H1 (cell line): ENCODE data around the gene ACTN4. TPM values are rescaled to one million over a fixed set of nuclear protein-coding genes. Genes with fewer than 3 reads are reported as not detected.

Experiments
- CTCF ChIA-PET: fragments of 300-600 bp; sonication (Branson Sonifier 250); formaldehyde crosslinking; loops from one replicate; lab custom pipeline; 2021; ENCODE audit not compliant: partially characterized antibody; lab: Charles Lee
- POLR2A ChIA-PET: fragments of 300-600 bp; sonication (Branson Sonifier 250); formaldehyde crosslinking; loops from one replicate; lab custom pipeline; 2021; ENCODE audit warnings: inconsistent platforms; ENCODE audit not compliant: partially characterized antibody; lab: Charles Lee
- DNase-seq, 2 experiments: peaks; one replicate each; pipeline versions ENCODE4 v3.0.0 to v3.0.0-alpha.2; 2010 to 2022; ENCODE audit warnings: low spot score in 2 of 2, low read depth in 1 of 2, mixed read lengths in 1 of 2
- FAIRE-seq: peaks from 2 replicates; lab custom pipeline; 2011; peaks lifted over from hg19 to GRCh38; lab: Jason Lieb, UNC
- H2AFZ ChIP-seq: 2 replicates; pipeline ENCODE4 v1.8.1; 2012; ENCODE audit warnings: low read length, inconsistent platforms
- H2AK5ac ChIP-seq: 2 replicates; pipeline ENCODE4 v1.6.1; 2013; ENCODE audit warnings: low read depth, low read length
- H2BK120ac ChIP-seq: replicated peaks from 2 replicates; pipeline ENCODE3; 2013; ENCODE audit warnings: low read depth, low read length, inconsistent platforms
- H2BK12ac ChIP-seq: 2 replicates; pipeline ENCODE4 v1.6.1; 2013; ENCODE audit warnings: low read depth, low read length
- H2BK15ac ChIP-seq: 2 replicates; pipeline ENCODE4 v1.6.1; 2013; ENCODE audit warnings: low read length
- H2BK20ac ChIP-seq: 2 replicates; pipeline ENCODE4 v1.6.1; 2013; ENCODE audit warnings: low read length
- H2BK5ac ChIP-seq: 2 replicates; pipeline ENCODE4 v1.6.1; 2013; ENCODE audit warnings: low read depth, low read length
- H3K14ac ChIP-seq: 2 replicates; pipeline ENCODE4 v1.6.1; 2013; ENCODE audit warnings: inconsistent platforms; ENCODE audit not compliant: insufficient read length
- H3K18ac ChIP-seq: 2 replicates; pipeline ENCODE4 v1.6.1; 2013; ENCODE audit warnings: low read length; ENCODE audit errors: extremely low read depth
- H3K23ac ChIP-seq: 2 replicates; pipeline ENCODE4 v1.6.1; 2013; ENCODE audit warnings: inconsistent platforms; ENCODE audit not compliant: insufficient read length
- H3K23me2 ChIP-seq: 2 replicates; pipeline ENCODE4 v1.6.1; 2013; ENCODE audit warnings: low read depth, low read length
- H3K27ac ChIP-seq: 2 replicates; pipeline ENCODE4 v1.6.1; 2011; ENCODE audit warnings: low read depth, low read length, inconsistent platforms
- H3K27me3 ChIP-seq, 4 experiments: replicated peaks in 1 of 4; 1 replicate in 1 of 4; 2 replicates in 3 of 4; pipeline versions ENCODE4 v1.6.1 to v1.8.1; 2011 to 2013; ENCODE audit warnings: low read length in 3 of 4, mild to moderate bottlenecking in 3 of 4, inconsistent platforms in 2 of 4, mixed read lengths in 2 of 4, moderate library complexity in 1 of 4; ENCODE audit not compliant: control insufficient read depth in 3 of 4, insufficient read depth in 3 of 4; ENCODE audit errors: extremely low read depth in 1 of 4
- H3K36me3 ChIP-seq, 4 experiments: 2 replicates each; pipeline versions ENCODE4 v1.6.1 to v1.8.1; 2011 to 2013; ENCODE audit warnings: mild to moderate bottlenecking in 4 of 4, low read length in 3 of 4, moderate library complexity in 2 of 4, control low read depth in 1 of 4, inconsistent platforms in 1 of 4; ENCODE audit not compliant: insufficient read depth in 4 of 4, control insufficient read depth in 2 of 4
- H3K4ac ChIP-seq: replicated peaks from 2 replicates; pipeline ENCODE3; 2013; ENCODE audit warnings: low read length, low read depth, mixed read lengths, inconsistent platforms; ENCODE audit not compliant: insufficient read length
- H3K4me1 ChIP-seq, 4 experiments: replicated peaks in 1 of 4; 1 replicate in 1 of 4; 2 replicates in 3 of 4; pipeline versions ENCODE4 v1.6.1 to v1.8.1; 2011 to 2013; ENCODE audit warnings: low read length in 3 of 4, inconsistent platforms in 2 of 4, mixed read lengths in 1 of 4; ENCODE audit not compliant: insufficient read depth in 4 of 4, control insufficient read depth in 3 of 4
- H3K4me2 ChIP-seq, 2 experiments: 2 replicates each; pipeline versions ENCODE4 v1.6.1 to v1.8.1; 2011 to 2013; ENCODE audit warnings: low read depth in 2 of 2, low read length in 2 of 2, control low read depth in 1 of 2, inconsistent platforms in 1 of 2, mild to moderate bottlenecking in 1 of 2; ENCODE audit not compliant: insufficient read depth in 1 of 2
- H3K4me3 ChIP-seq, 4 experiments: fragments of 200-600, 300-600 bp in 1 of 4; sonication (generic), shearing (Covaris generic), sonication (Bioruptor Twin) in 1 of 4; 2 replicates each; pipeline versions ENCODE4 v1.5.1 to v1.8.1; 2011 to 2016; ENCODE audit warnings: low read length in 4 of 4, low read depth in 3 of 4, control low read depth in 2 of 4, inconsistent platforms in 2 of 4, mild to moderate bottlenecking in 2 of 4, mixed read lengths in 1 of 4, moderate library complexity in 1 of 4; ENCODE audit not compliant: insufficient read depth in 2 of 4; ENCODE audit errors: extremely low read depth in 1 of 4
- H3K56ac ChIP-seq: replicated peaks from 2 replicates; pipeline ENCODE3; 2013; ENCODE audit warnings: low read depth, mild to moderate bottlenecking, mixed read lengths, low read length, inconsistent platforms; ENCODE audit not compliant: insufficient read length
- H3K79me1 ChIP-seq: 2 replicates; pipeline ENCODE4 v1.6.1; 2013; ENCODE audit warnings: low read depth, low read length, control low read depth
- H3K79me2 ChIP-seq, 2 experiments: 2 replicates each; pipeline versions ENCODE4 v1.6.1 to v1.8.1; 2012 to 2013; ENCODE audit warnings: low read length in 2 of 2, mild to moderate bottlenecking in 2 of 2, inconsistent platforms in 1 of 2; ENCODE audit not compliant: insufficient read depth in 2 of 2, control insufficient read depth in 1 of 2
- H3K9ac ChIP-seq, 4 experiments: replicated peaks in 1 of 4; 1 replicate in 1 of 4; 2 replicates in 3 of 4; pipeline versions ENCODE4 v1.6.1 to v1.8.1; 2011 to 2013; ENCODE audit warnings: low read depth in 3 of 4, low read length in 3 of 4, control low read depth in 2 of 4, mild to moderate bottlenecking in 2 of 4, moderate library complexity in 2 of 4, inconsistent platforms in 1 of 4; ENCODE audit errors: extremely low read depth in 1 of 4
- H3K9me3 ChIP-seq, 2 experiments: 2 replicates each; pipeline versions ENCODE4 v1.6.1 to v1.8.1; 2012 to 2013; ENCODE audit warnings: mild to moderate bottlenecking in 2 of 2, moderate library complexity in 2 of 2, control low read depth in 1 of 2, inconsistent platforms in 1 of 2, low read depth in 1 of 2, low read length in 1 of 2, mixed read lengths in 1 of 2; ENCODE audit not compliant: insufficient read depth in 2 of 2
- H4K20me1 ChIP-seq, 2 experiments: replicated peaks in 1 of 2; 2 replicates each; pipeline versions ENCODE3 to v1.8.1; 2011 to 2013; ENCODE audit warnings: inconsistent platforms in 2 of 2, low read length in 2 of 2, mild to moderate bottlenecking in 1 of 2; ENCODE audit not compliant: insufficient read depth in 2 of 2, control insufficient read depth in 1 of 2
- H4K5ac ChIP-seq: 2 replicates; pipeline ENCODE4 v1.6.1; 2013; ENCODE audit warnings: low read length, low read depth, mixed read lengths, inconsistent platforms; ENCODE audit not compliant: insufficient read length
- H4K8ac ChIP-seq: 2 replicates; pipeline ENCODE4 v1.8.0; 2013; ENCODE audit warnings: mild to moderate bottlenecking, moderate library complexity, low read length, inconsistent platforms; ENCODE audit not compliant: insufficient read depth; ENCODE audit errors: extremely low read depth
- H4K91ac ChIP-seq: replicated peaks from 2 replicates; pipeline ENCODE3; 2013; ENCODE audit warnings: low read length, mixed read lengths, inconsistent platforms; ENCODE audit not compliant: insufficient read length
- BRCA1 ChIP-seq: IDR thresholded peaks from 2 replicates; pipeline ENCODE4 v1.6.1; 2012; ENCODE audit warnings: low read depth, low read length, improper control_type of control experiment
- MAFK ChIP-seq: IDR thresholded peaks from 2 replicates; pipeline ENCODE4 v1.6.1; 2012; ENCODE audit warnings: low read depth, mild to moderate bottlenecking, improper control_type of control experiment, low read length
- POLR2AphosphoS5 ChIP-seq: IDR thresholded peaks from 2 replicates; pipeline ENCODE4 v1.6.1; 2011; ENCODE audit warnings: low read depth, low read length
- POU5F1 ChIP-seq: IDR thresholded peaks from 2 replicates; pipeline ENCODE4 v1.6.1; 2011; ENCODE audit warnings: low read depth, mild to moderate bottlenecking, low read length, moderate library complexity
- RXRA ChIP-seq: IDR thresholded peaks from 2 replicates; pipeline ENCODE4 v1.6.1; 2011; ENCODE audit warnings: low read depth, mild to moderate bottlenecking, low read length, moderate library complexity; ENCODE audit not compliant: insufficient read depth
- SIRT6 ChIP-seq: IDR thresholded peaks from one replicate; pipeline ENCODE4 v1.7.1; 2012; ENCODE audit warnings: low read length, inconsistent platforms
- WGBS, 2 experiments: shearing (Covaris generic) in 1 of 2; methylation state at CpG; one replicate each; pipeline versions ENCODE4 v1.1.6 to v1.1.7; 2013 to 2015; ENCODE audit warnings: low lambda C conversion rate in 2 of 2, mixed read lengths in 2 of 2, inconsistent platforms in 1 of 2, low coverage in 1 of 2, missing lambda C conversion rate in 1 of 2; ENCODE audit not compliant: insufficient replicate concordance in 2 of 2, insufficient coverage in 1 of 2, insufficient read length in 1 of 2; ENCODE audit errors: extremely low coverage in 1 of 2, missing lambda C conversion rate in 1 of 2; 5-methylcytosine and 5-hydroxymethylcytosine counted together
- polyA plus RNA-seq, 7 experiments: library from polyadenylated mRNA; depleted of rRNA in 3 of 7; stranded (reverse) in 5 of 7; unstranded in 2 of 7; fragments of >200 nt in 5 of 7; fragments of 200-250 nt in 2 of 7; gene quantifications; 1 replicate in 5 of 7; 2 replicates in 1 of 7; 4 replicates in 1 of 7; pipeline versions ENCODE4 v1.2.1 to v1.2.3, GENCODE V29; 2011 to 2013; ENCODE audit warnings: missing spikeins in 2 of 7, mixed read lengths in 2 of 7
- total RNA-seq: library from RNA; stranded (reverse); fragmentation: NEBNext Ultra II Directional; extraction: Animal tissue kit (Norgen Biotek cat#: 25700); gene quantifications from 2 replicates; pipeline ENCODE4 v1.2.1, GENCODE V29; 2021
- TF ChIP-seq, protein P1 (sequence below): IDR thresholded peaks from 2 replicates; pipeline ENCODE4 v1.6.1; 2011; ENCODE audit warnings: low read length, improper control_type of control experiment

Gene ACTN4
- total and polyA plus RNA-seq, 2 of the 8 experiments (the other 6 are each of a cell fraction or from before 2014, with no cell fraction given), result 211 to 520 TPM

DNA sequence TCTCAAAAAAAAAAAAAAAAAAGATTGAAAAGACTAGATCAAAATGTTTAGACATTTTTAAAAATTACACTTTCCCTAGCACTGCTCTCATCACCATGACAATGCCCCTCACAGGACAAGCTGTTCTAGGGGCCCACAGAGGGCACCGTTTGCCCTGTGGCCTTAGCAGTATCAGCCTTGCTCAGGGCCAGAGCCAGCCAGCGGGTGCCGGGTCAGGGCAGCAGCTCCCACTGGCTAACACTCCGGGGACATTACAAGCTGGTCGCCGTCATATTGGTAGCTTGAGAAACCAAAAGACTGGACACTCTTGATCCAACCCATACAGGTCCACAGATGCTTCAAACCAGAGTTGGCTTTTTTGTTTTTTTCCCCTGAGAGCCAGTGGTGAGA lies 78.8 kb downstream of the ACTN4 start:
- H2BK120ac ChIP-seq, result no peak overlapping the region
- no peaks in the 10 kb centered on the region for H3K27me3 ChIP-seq
- no peak overlapping the region for H3K14ac ChIP-seq
- no peaks in the 10 kb centered on the region for H3K9me3 ChIP-seq
- CTCF ChIA-PET, result interaction anchor here (0.6 to 2.0 kb wide), 6 partner anchors 9 to 109 kb away, joined by 3 to 7 read pairs (median 4); no protein-coding TSS in a partner anchor
- no peak for TF ChIP-seq BRCA1
- TF ChIP-seq POLR2AphosphoS5, result no peak
- no peak for TF ChIP-seq MAFK
- TF ChIP-seq POU5F1, result no peak
- no peak for TF ChIP-seq SIRT6
- TF ChIP-seq, protein P1, sequence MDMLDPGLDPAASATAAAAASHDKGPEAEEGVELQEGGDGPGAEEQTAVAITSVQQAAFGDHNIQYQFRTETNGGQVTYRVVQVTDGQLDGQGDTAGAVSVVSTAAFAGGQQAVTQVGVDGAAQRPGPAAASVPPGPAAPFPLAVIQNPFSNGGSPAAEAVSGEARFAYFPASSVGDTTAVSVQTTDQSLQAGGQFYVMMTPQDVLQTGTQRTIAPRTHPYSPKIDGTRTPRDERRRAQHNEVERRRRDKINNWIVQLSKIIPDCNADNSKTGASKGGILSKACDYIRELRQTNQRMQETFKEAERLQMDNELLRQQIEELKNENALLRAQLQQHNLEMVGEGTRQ, result no peak
- TF ChIP-seq RXRA, result no peak
- H3K18ac ChIP-seq, result no peak overlapping the region
- no peak overlapping the region for H2AFZ ChIP-seq
- no peaks in the 10 kb centered on the region for H3K79me1 ChIP-seq
- H2BK15ac ChIP-seq, result no peak overlapping the region
- no peak overlapping the region for H3K56ac ChIP-seq
- POLR2A ChIA-PET, result interaction anchor here (1.2 to 2.4 kb wide), 3 partner anchors 8 to 99 kb away, joined by 3 to 9 read pairs (median 4); no protein-coding TSS in a partner anchor
- no peak for DNase-seq
- H4K5ac ChIP-seq, result no peak overlapping the region
- peaks cover 4 to 20% of the 10 kb centered on the region in 2 experiments for H4K20me1 ChIP-seq
- no peak overlapping the region for H2AK5ac ChIP-seq
- H2BK20ac ChIP-seq, result no peak overlapping the region
- H3K23ac ChIP-seq, result no peak overlapping the region
- H3K4me1 ChIP-seq, result no peaks in the 10 kb centered on the region
- no peak overlapping the region for H4K91ac ChIP-seq
- H3K36me3 ChIP-seq, result peaks cover 27 to 81% (median 66%) of the 10 kb centered on the region in 4 experiments; a peak in 7 of 8 replicates
- H3K9ac ChIP-seq, result no peak overlapping the region
- H3K23me2 ChIP-seq, result no peaks in the 10 kb centered on the region
- H3K79me2 ChIP-seq, result no peaks in the 10 kb centered on the region
- no peak overlapping the region for H3K4me2 ChIP-seq
- H3K4ac ChIP-seq, result no peak overlapping the region
- no peak overlapping the region for H2BK5ac ChIP-seq
- no peak overlapping the region for H3K27ac ChIP-seq
- 96% methylated on average over 6 of the region's 6 CpGs; no CpG with 5 or more reads in 1 of the 2 experiments for WGBS, 2 experiments
- H4K8ac ChIP-seq, result peak overlapping the region; percentile 21; the same call in 1 of the 2 replicates
- no peak overlapping the region for H2BK12ac ChIP-seq
- no peak overlapping the region for H3K4me3 ChIP-seq
- FAIRE-seq, result no peak
